ENCODE data around the gene MBL2.

Gene MBL2

GRCh38 chr10:52811776-52812175 lies 39.2 kb upstream of the MBL2 start:
- Histone ChIP-seq H3K9ac (ENCODE audit: low read depth, low read length, poor library complexity) (no peak overlapping the region), H3K4me3 (ENCODE audit: low read length in 2 of 2) (no peak overlapping the region), H3K79me1 (ENCODE audit: low read depth, low read length) (no peaks in the 10 kb centered on the region), H2BK12ac (ENCODE audit: low read length) (no peak overlapping the region), H2BK5ac (ENCODE audit: low read length) (no peak overlapping the region), H3K18ac (ENCODE audit: low read length) (no peak overlapping the region), H2BK15ac (ENCODE audit: low read length) (no peak overlapping the region), H3K27ac (replicated peaks; ENCODE audit: low read length) (no peak overlapping the region), H4K8ac (ENCODE audit: low read depth, low read length) (no peak overlapping the region), H3K23ac (ENCODE audit: low read depth, low read length, poor library complexity) (no peak overlapping the region), H3K36me3 (replicated peaks in 1 of 2; ENCODE audit: control insufficient read depth in 2 of 2, insufficient read depth in 2 of 2, low read length in 2 of 2) (no peaks in the 10 kb centered on the region), H3K4ac (ENCODE audit: low read length) (no peak overlapping the region), H2BK120ac (ENCODE audit: low read depth, low read length) (no peak overlapping the region), H3K9me3 (replicated peaks in 1 of 2; ENCODE audit: control insufficient read depth in 2 of 2, insufficient read depth in 1 of 2, low read depth in 1 of 2, low read length in 2 of 2) (no peaks in the 10 kb centered on the region), H4K91ac (ENCODE audit: low read depth, low read length, poor library complexity) (no peak overlapping the region), H3K4me1 (ENCODE audit: control insufficient read depth in 2 of 2, insufficient read depth in 1 of 2, low read depth in 1 of 2, low read length in 2 of 2) (no peaks in the 10 kb centered on the region), H3K4me2 (ENCODE audit: insufficient read depth, low read length, poor library complexity, severe bottlenecking) (no peak overlapping the region), H3K14ac (ENCODE audit: low read length) (no peak overlapping the region), H2AK5ac (ENCODE audit: low read depth, low read length) (no peak overlapping the region), H2AFZ (ENCODE audit: low read length) (no peak overlapping the region), H3K27me3 (ENCODE audit: control insufficient read depth in 3 of 3, insufficient read depth in 3 of 3, low read depth in 1 of 3, low read length in 3 of 3) (no peaks in the 10 kb centered on the region)
- DNase-seq (ENCODE audit: low spot score) = no peak

- Histone ChIP-seq H2BK12ac (ENCODE audit: low read length) (no peak overlapping the region), H3K23ac (ENCODE audit: low read depth, low read length, poor library complexity) (no peak overlapping the region), H3K27me3 (ENCODE audit: control insufficient read depth in 3 of 3, insufficient read depth in 3 of 3, low read depth in 1 of 3, low read length in 3 of 3) (no peaks in the 10 kb centered on the region), H3K4me2 (ENCODE audit: insufficient read depth, low read length, poor library complexity, severe bottlenecking) (no peak overlapping the region), H3K79me1 (ENCODE audit: low read depth, low read length) (no peaks in the 10 kb centered on the region), H4K8ac (ENCODE audit: low read depth, low read length) (no peak overlapping the region), H3K4me3 (ENCODE audit: low read length in 2 of 2) (no peak overlapping the region), H3K14ac (ENCODE audit: low read length) (no peak overlapping the region), H3K27ac (replicated peaks; ENCODE audit: low read length) (no peak overlapping the region), H4K91ac (ENCODE audit: low read depth, low read length, poor library complexity) (no peak overlapping the region), H2BK120ac (ENCODE audit: low read depth, low read length) (no peak overlapping the region), H3K4me1 (ENCODE audit: control insufficient read depth in 2 of 2, insufficient read depth in 1 of 2, low read depth in 1 of 2, low read length in 2 of 2) (no peaks in the 10 kb centered on the region), H2BK5ac (ENCODE audit: low read length) (no peak overlapping the region), H3K9me3 (replicated peaks in 1 of 2; ENCODE audit: control insufficient read depth in 2 of 2, insufficient read depth in 1 of 2, low read depth in 1 of 2, low read length in 2 of 2) (no peaks in the 10 kb centered on the region), H3K9ac (ENCODE audit: low read depth, low read length, poor library complexity) (no peak overlapping the region), H3K4ac (ENCODE audit: low read length) (no peak overlapping the region), H3K18ac (ENCODE audit: low read length) (no peak overlapping the region), H2BK15ac (ENCODE audit: low read length) (no peak overlapping the region), H2AK5ac (ENCODE audit: low read depth, low read length) (no peak overlapping the region), H3K36me3 (replicated peaks in 1 of 2; ENCODE audit: control insufficient read depth in 2 of 2, insufficient read depth in 2 of 2, low read length in 2 of 2) (no peaks in the 10 kb centered on the region), H2AFZ (ENCODE audit: low read length) (no peak overlapping the region)
- DNase-seq (ENCODE audit: low spot score) = no peak
- WGBS, 2 donors (ENCODE audit: extremely low coverage in 2 of 2, insufficient read length in 2 of 2, insufficient replicate concordance in 1 of 2) = no CpG with 5 or more reads among the region's 2 CpGs
Observed at GRCh38 chr10:52810761-52811160, 38.2 kb upstream of the MBL2 start.

- no peaks in the 10 kb centered on the region for H3K79me1 ChIP-seq (ENCODE audit: low read depth, low read length)
- H2AFZ ChIP-seq (ENCODE audit: low read length) = no peak overlapping the region
- no peak overlapping the region for H2AK5ac ChIP-seq (ENCODE audit: low read depth, low read length)
- WGBS, 2 donors (ENCODE audit: extremely low coverage in 2 of 2, insufficient read length in 2 of 2, insufficient replicate concordance in 1 of 2) = no CpG with 5 or more reads among the region's 2 CpGs
- no peak overlapping the region for H2BK5ac ChIP-seq (ENCODE audit: low read length)
- no peak overlapping the region for H3K23ac ChIP-seq (ENCODE audit: low read depth, low read length, poor library complexity)
- H3K4ac ChIP-seq (ENCODE audit: low read length) = no peak overlapping the region
- H3K27me3 ChIP-seq (ENCODE audit: control insufficient read depth in 3 of 3, insufficient read depth in 3 of 3, low read depth in 1 of 3, low read length in 3 of 3) = no peaks in the 10 kb centered on the region
- no peak overlapping the region for H3K18ac ChIP-seq (ENCODE audit: low read length)
- DNase-seq (ENCODE audit: low spot score) = no peak
- no peak overlapping the region for H3K4me2 ChIP-seq (ENCODE audit: insufficient read depth, low read length, poor library complexity, severe bottlenecking)
- no peak overlapping the region for H3K14ac ChIP-seq (ENCODE audit: low read length)
- H3K4me1 ChIP-seq (ENCODE audit: control insufficient read depth in 2 of 2, insufficient read depth in 1 of 2, low read depth in 1 of 2, low read length in 2 of 2) = no peaks in the 10 kb centered on the region
- H3K27ac ChIP-seq (replicated peaks; ENCODE audit: low read length) = no peak overlapping the region
- H2BK12ac ChIP-seq (ENCODE audit: low read length) = no peak overlapping the region
- no peak overlapping the region for H2BK120ac ChIP-seq (ENCODE audit: low read depth, low read length)
- no peaks in the 10 kb centered on the region for H3K9me3 ChIP-seq (replicated peaks in 1 of 2; ENCODE audit: control insufficient read depth in 2 of 2, insufficient read depth in 1 of 2, low read depth in 1 of 2, low read length in 2 of 2)
- H3K4me3 ChIP-seq (ENCODE audit: low read length in 2 of 2) = no peak overlapping the region
- no peaks in the 10 kb centered on the region for H3K36me3 ChIP-seq (replicated peaks in 1 of 2; ENCODE audit: control insufficient read depth in 2 of 2, insufficient read depth in 2 of 2, low read length in 2 of 2)
- no peak overlapping the region for H4K91ac ChIP-seq (ENCODE audit: low read depth, low read length, poor library complexity)
- no peak overlapping the region for H3K9ac ChIP-seq (ENCODE audit: low read depth, low read length, poor library complexity)
- no peak overlapping the region for H4K8ac ChIP-seq (ENCODE audit: low read depth, low read length)
- no peak overlapping the region for H2BK15ac ChIP-seq (ENCODE audit: low read length)
Observed at GRCh38 chr10:52807803-52808202, 35.2 kb upstream of the MBL2 start.

- no peak for DNase-seq (ENCODE audit: low spot score)
- Histone ChIP-seq H3K4ac (ENCODE audit: low read length) (no peak overlapping the region), H3K79me1 (ENCODE audit: low read depth, low read length) (no peaks in the 10 kb centered on the region), H4K8ac (ENCODE audit: low read depth, low read length) (no peak overlapping the region), H2BK12ac (ENCODE audit: low read length) (no peak overlapping the region), H3K27me3 (ENCODE audit: control insufficient read depth in 3 of 3, insufficient read depth in 3 of 3, low read depth in 1 of 3, low read length in 3 of 3) (no peaks in the 10 kb centered on the region), H3K9me3 (replicated peaks in 1 of 2; ENCODE audit: control insufficient read depth in 2 of 2, insufficient read depth in 1 of 2, low read depth in 1 of 2, low read length in 2 of 2) (peaks cover 0 to 2% of the 10 kb centered on the region in 2 donors), H3K27ac (replicated peaks; ENCODE audit: low read length) (no peak overlapping the region), H3K4me2 (ENCODE audit: insufficient read depth, low read length, poor library complexity, severe bottlenecking) (no peak overlapping the region), H3K23ac (ENCODE audit: low read depth, low read length, poor library complexity) (no peak overlapping the region), H2BK5ac (ENCODE audit: low read length) (no peak overlapping the region), H3K4me1 (ENCODE audit: control insufficient read depth in 2 of 2, insufficient read depth in 1 of 2, low read depth in 1 of 2, low read length in 2 of 2) (no peaks in the 10 kb centered on the region), H4K91ac (ENCODE audit: low read depth, low read length, poor library complexity) (no peak overlapping the region), H2BK15ac (ENCODE audit: low read length) (no peak overlapping the region), H2AFZ (ENCODE audit: low read length) (no peak overlapping the region), H3K36me3 (replicated peaks in 1 of 2; ENCODE audit: control insufficient read depth in 2 of 2, insufficient read depth in 2 of 2, low read length in 2 of 2) (no peaks in the 10 kb centered on the region), H2BK120ac (ENCODE audit: low read depth, low read length) (no peak overlapping the region), H3K4me3 (ENCODE audit: low read length in 2 of 2) (no peak overlapping the region), H3K9ac (ENCODE audit: low read depth, low read length, poor library complexity) (no peak overlapping the region), H2AK5ac (ENCODE audit: low read depth, low read length) (no peak overlapping the region), H3K18ac (ENCODE audit: low read length) (no peak overlapping the region), H3K14ac (ENCODE audit: low read length) (no peak overlapping the region)
- WGBS, 2 donors (ENCODE audit: extremely low coverage in 2 of 2, insufficient read length in 2 of 2, insufficient replicate concordance in 1 of 2) = no CpG with 5 or more reads among the region's 25 CpGs
Observed at GRCh38 chr10:52805414-52806285, 33.1 kb upstream of the MBL2 start.

Measured in neuronal stem cell (in vitro differentiated cells).